ENCODE data around the gene VPS33B.
A peak's percentile ranks its signal among the peaks of the same experiment; 100 is the strongest.

Gene VPS33B

GRCh38 chr15:91022075-91022831, at the start of gene VPS33B:
Gene VPS33B, minus strand, starts transcription at chr15:91022594. Its CDS starts 345 bp downstream, at chr15:91022249.
- H3K36me3 Mint-ChIP-seq, result no peaks in the 10 kb centered on the region
- H3K9me3 Mint-ChIP-seq, result no peaks in the 10 kb centered on the region
- H3K4me1 Mint-ChIP-seq, result peaks cover 44% of the 10 kb centered on the region
- H3K4me3 Mint-ChIP-seq, result peak within 1 kb of the TSS; percentile 94
- H3K27me3 Mint-ChIP-seq, result no peaks in the 10 kb centered on the region
- H3K27ac Mint-ChIP-seq, result peak within 1 kb of the TSS; percentile 86

GRCh38 chr15:91072161-91072560, 49.8 kb upstream of the VPS33B start:
- H3K4me3 Mint-ChIP-seq, result no peak overlapping the region

GRCh38 chr15:91070872-91071271, 48.5 kb upstream of the VPS33B start:
- H3K27ac Mint-ChIP-seq, result no peak overlapping the region
- H3K36me3 Mint-ChIP-seq, result no peaks in the 10 kb centered on the region
- H3K9me3 Mint-ChIP-seq, result no peaks in the 10 kb centered on the region
- H3K4me1 Mint-ChIP-seq, result no peaks in the 10 kb centered on the region
- peaks cover 23% of the 10 kb centered on the region for H3K27me3 Mint-ChIP-seq
- H3K4me3 Mint-ChIP-seq, result no peak overlapping the region

More at GRCh38 chr15:91072161-91072560, 49.8 kb upstream of the VPS33B start:
- no peaks in the 10 kb centered on the region for H3K9me3 Mint-ChIP-seq
- H3K36me3 Mint-ChIP-seq, result no peaks in the 10 kb centered on the region
- peaks cover 23% of the 10 kb centered on the region for H3K27me3 Mint-ChIP-seq
- H3K27ac Mint-ChIP-seq, result no peak overlapping the region
- no peaks in the 10 kb centered on the region for H3K4me1 Mint-ChIP-seq

GRCh38 chr15:91068966-91069365, 46.6 kb upstream of the VPS33B start:
- Mint-ChIP-seq H3K4me3 (no peak overlapping the region), H3K36me3 (peaks cover 3% of the 10 kb centered on the region), H3K9me3 (peaks cover 5% of the 10 kb centered on the region), H3K27me3 (peaks cover 23% of the 10 kb centered on the region), H3K4me1 (no peaks in the 10 kb centered on the region), H3K27ac (no peak overlapping the region)

- no peak overlapping the region for H3K4me3 Mint-ChIP-seq
- peaks cover 23% of the 10 kb centered on the region for H3K27me3 Mint-ChIP-seq
- H3K27ac Mint-ChIP-seq, result no peak overlapping the region
- H3K36me3 Mint-ChIP-seq, result peaks cover 3% of the 10 kb centered on the region
- H3K4me1 Mint-ChIP-seq, result no peaks in the 10 kb centered on the region
- H3K9me3 Mint-ChIP-seq, result peaks cover 5% of the 10 kb centered on the region
These were observed 46.0 kb upstream of the VPS33B start for GRCh38 chr15:91068436-91068835.

- Mint-ChIP-seq H3K9me3 (peaks cover 5% of the 10 kb centered on the region), H3K4me1 (no peaks in the 10 kb centered on the region), H3K27me3 (peaks cover 18% of the 10 kb centered on the region), H3K4me3 (no peak overlapping the region), H3K27ac (no peak overlapping the region), H3K36me3 (peaks cover 3% of the 10 kb centered on the region)
These were observed 44.6 kb upstream of the VPS33B start for GRCh38 chr15:91067036-91067435.

GRCh38 chr15:91065505-91065904, 43.1 kb upstream of the VPS33B start:
- H3K4me1 Mint-ChIP-seq, result no peaks in the 10 kb centered on the region

GRCh38 chr15:91061997-91062396, 39.6 kb upstream of the VPS33B start:
- Mint-ChIP-seq H3K27ac (no peak overlapping the region), H3K9me3 (peaks cover 5% of the 10 kb centered on the region), H3K4me3 (no peak overlapping the region), H3K36me3 (peaks cover 3% of the 10 kb centered on the region), H3K4me1 (no peaks in the 10 kb centered on the region), H3K27me3 (peaks cover 23% of the 10 kb centered on the region)

More at GRCh38 chr15:91065505-91065904, 43.1 kb upstream of the VPS33B start:
- H3K36me3 Mint-ChIP-seq, result peaks cover 3% of the 10 kb centered on the region
- H3K4me3 Mint-ChIP-seq, result no peak overlapping the region
- H3K9me3 Mint-ChIP-seq, result peaks cover 5% of the 10 kb centered on the region
- no peak overlapping the region for H3K27ac Mint-ChIP-seq
- H3K27me3 Mint-ChIP-seq, result peaks cover 16% of the 10 kb centered on the region

- Mint-ChIP-seq H3K27ac (no peak overlapping the region), H3K27me3 (peaks cover 27% of the 10 kb centered on the region), H3K4me1 (no peaks in the 10 kb centered on the region), H3K9me3 (peaks cover 5% of the 10 kb centered on the region), H3K36me3 (peaks cover 3% of the 10 kb centered on the region), H3K4me3 (no peak overlapping the region)
These were observed 38.8 kb upstream of the VPS33B start for GRCh38 chr15:91061230-91061629.

GRCh38 chr15:91055548-91056331, 33.3 kb upstream of the VPS33B start:
- Mint-ChIP-seq H3K4me1 (no peaks in the 10 kb centered on the region), H3K27me3 (peaks cover 36% of the 10 kb centered on the region), H3K9me3 (no peaks in the 10 kb centered on the region), H3K36me3 (no peaks in the 10 kb centered on the region), H3K4me3 (no peak overlapping the region), H3K27ac (no peak overlapping the region)

- Mint-ChIP-seq H3K27me3 (peaks cover 33% of the 10 kb centered on the region), H3K4me1 (peaks cover 1% of the 10 kb centered on the region), H3K9me3 (no peaks in the 10 kb centered on the region), H3K36me3 (no peaks in the 10 kb centered on the region), H3K27ac (peak overlapping the region; percentile 55), H3K4me3 (no peak overlapping the region)
These were observed 32.4 kb upstream of the VPS33B start for GRCh38 chr15:91054816-91055215.

- no peak overlapping the region for H3K27ac Mint-ChIP-seq
- no peaks in the 10 kb centered on the region for H3K9me3 Mint-ChIP-seq
- peaks cover 10% of the 10 kb centered on the region for H3K27me3 Mint-ChIP-seq
- no peaks in the 10 kb centered on the region for H3K36me3 Mint-ChIP-seq
- H3K4me1 Mint-ChIP-seq, result peaks cover 28% of the 10 kb centered on the region
- no peak overlapping the region for H3K4me3 Mint-ChIP-seq
These were observed 28.9 kb upstream of the VPS33B start for GRCh38 chr15:91051248-91051647.

GRCh38 chr15:91050128-91050455, 27.7 kb upstream of the VPS33B start:
- Mint-ChIP-seq H3K4me1 (peaks cover 32% of the 10 kb centered on the region), H3K9me3 (no peaks in the 10 kb centered on the region), H3K36me3 (no peaks in the 10 kb centered on the region), H3K27me3 (peaks cover 6% of the 10 kb centered on the region), H3K4me3 (no peak overlapping the region), H3K27ac (no peak overlapping the region)

- no peak overlapping the region for H3K27ac Mint-ChIP-seq
These were observed 27.2 kb upstream of the VPS33B start for GRCh38 chr15:91049378-91050127.

GRCh38 chr15:91047545-91048199, 25.3 kb upstream of the VPS33B start:
- Mint-ChIP-seq H3K9me3 (no peaks in the 10 kb centered on the region), H3K36me3 (no peaks in the 10 kb centered on the region), H3K4me1 (peaks cover 33% of the 10 kb centered on the region), H3K27ac (no peak overlapping the region), H3K4me3 (no peak overlapping the region), H3K27me3 (no peaks in the 10 kb centered on the region)

More at GRCh38 chr15:91049378-91050127, 27.2 kb upstream of the VPS33B start:
- H3K9me3 Mint-ChIP-seq, result no peaks in the 10 kb centered on the region
- no peaks in the 10 kb centered on the region for H3K36me3 Mint-ChIP-seq
- no peak overlapping the region for H3K4me3 Mint-ChIP-seq
- peaks cover 3% of the 10 kb centered on the region for H3K27me3 Mint-ChIP-seq
- H3K4me1 Mint-ChIP-seq, result peaks cover 33% of the 10 kb centered on the region
